HepG2 (cell line): Measurements from ENCODE around the gene RPL41. TPM values are rescaled to one million over a fixed set of nuclear protein-coding genes. Genes with fewer than 3 reads are reported as not detected.

Experiments used
- ARHGAP35 ChIP-seq: sonication (generic); formaldehyde crosslinking; IDR thresholded peaks from 2 replicates; pipeline ENCODE4 v1.9.0; 2022; ENCODE audit warnings: mild to moderate bottlenecking, inconsistent platforms, moderate library complexity, missing genetic modification reagents, borderline replicate concordance
- ARNT2 ChIP-seq: sonication (generic); formaldehyde crosslinking; IDR thresholded peaks from 2 replicates; pipeline ENCODE4 v1.8.0; 2022; ENCODE audit warnings: mild to moderate bottlenecking, low read depth, missing genetic modification reagents, moderate library complexity
- ARNTL ChIP-seq: sonication (generic); formaldehyde crosslinking; IDR thresholded peaks from 2 replicates; pipeline ENCODE4 v1.4.0; 2020; ENCODE audit warnings: mild to moderate bottlenecking, missing genetic modification reagents
- ATM ChIP-seq: fragments of 450-650 bp; IDR thresholded peaks from 2 replicates; pipeline ENCODE4 v1.7.1; 2017; ENCODE audit warnings: mild to moderate bottlenecking, borderline replicate concordance
- CSRNP2 ChIP-seq: sonication (generic); formaldehyde crosslinking; conservative IDR thresholded peaks from 2 replicates; pipeline ENCODE4 v1.8.0; 2022; ENCODE audit warnings: low read depth, missing genetic modification reagents
- DNMT3B ChIP-seq: conservative IDR thresholded peaks from 2 replicates; pipeline ENCODE4 v1.6.1; 2016; ENCODE audit warnings: missing biosample characterization, control low read depth
- DPF2 ChIP-seq: sonication (generic); formaldehyde crosslinking; IDR thresholded peaks from 2 replicates; pipeline ENCODE4 v1.4.0; 2020; ENCODE audit warnings: mild to moderate bottlenecking, low read depth, missing genetic modification reagents, borderline replicate concordance
- FOXK2 ChIP-seq: fragments of 450-650 bp; IDR thresholded peaks from 2 replicates; pipeline ENCODE4 v1.6.1; 2016
- GTF3A ChIP-seq: sonication (generic); formaldehyde crosslinking; conservative IDR thresholded peaks from 2 replicates; pipeline ENCODE4 v1.4.0; 2020; ENCODE audit warnings: mild to moderate bottlenecking, missing genetic modification reagents
- HCFC1 ChIP-seq: fragments of 150-350 bp; IDR thresholded peaks from 2 replicates; pipeline ENCODE4 v1.6.1; 2014; ENCODE audit warnings: low read depth, low read length
- HMG20A ChIP-seq: IDR thresholded peaks from 2 replicates; pipeline ENCODE4 v1.6.1; 2016; ENCODE audit warnings: borderline replicate concordance
- MBD4 ChIP-seq: IDR thresholded peaks from 2 replicates; pipeline ENCODE4 v1.6.1; 2012; ENCODE audit warnings: low read length, inconsistent platforms, borderline replicate concordance
- MEF2D ChIP-seq: sonication (generic); formaldehyde crosslinking; IDR thresholded peaks from 2 replicates; pipeline ENCODE4 v1.5.1; 2020; ENCODE audit warnings: mild to moderate bottlenecking, missing genetic modification reagents
- NFE2 ChIP-seq: sonication (generic); formaldehyde crosslinking; IDR thresholded peaks from 2 replicates; pipeline ENCODE4 v1.4.0; 2020; ENCODE audit warnings: missing genetic modification reagents
- NR1H2 ChIP-seq: sonication (generic); formaldehyde crosslinking; IDR thresholded peaks from 2 replicates; pipeline ENCODE4 v1.8.1; 2022; ENCODE audit warnings: low read depth, missing genetic modification reagents, borderline replicate concordance
- POGZ ChIP-seq: sonication (generic); formaldehyde crosslinking; IDR thresholded peaks from 2 replicates; pipeline ENCODE4 v1.4.0; 2020; ENCODE audit warnings: mild to moderate bottlenecking, missing genetic modification reagents
- PPARG ChIP-seq: conservative IDR thresholded peaks from 2 replicates; pipeline ENCODE4 v1.6.1; 2016; ENCODE audit warnings: missing biosample characterization, missing genetic modification reagents
- SMAD3 ChIP-seq: sonication (generic); formaldehyde crosslinking; IDR thresholded peaks from 2 replicates; pipeline ENCODE4 v1.4.0; 2020; ENCODE audit warnings: missing genetic modification reagents
- SP140L ChIP-seq: sonication (generic); formaldehyde crosslinking; IDR thresholded peaks from 2 replicates; pipeline ENCODE4 v1.4.0; 2020; ENCODE audit warnings: missing genetic modification reagents, borderline replicate concordance
- SP4 ChIP-seq: sonication (generic); formaldehyde crosslinking; IDR thresholded peaks from 2 replicates; pipeline ENCODE4 v1.8.1; 2023; ENCODE audit warnings: mild to moderate bottlenecking, missing genetic modification reagents
- SRSF1 ChIP-seq: fragments of 200-400 bp; formaldehyde crosslinking; optimal IDR thresholded peaks from 2 replicates; pipeline ENCODE3; 2017; ENCODE audit warnings: mild to moderate bottlenecking, low read depth, low read length, moderate library complexity
- TARDBP ChIP-seq: sonication (generic); formaldehyde crosslinking; IDR thresholded peaks from 2 replicates; pipeline ENCODE4 v1.8.0; 2022; ENCODE audit warnings: mild to moderate bottlenecking, missing genetic modification reagents
- ZBTB39 ChIP-seq: sonication (generic); formaldehyde crosslinking; IDR thresholded peaks from 2 replicates; pipeline ENCODE4 v1.5.0; 2020; ENCODE audit warnings: missing genetic modification reagents
- ZNF33B ChIP-seq: sonication (generic); formaldehyde crosslinking; IDR thresholded peaks from 2 replicates; pipeline ENCODE4 v1.5.1; 2020; ENCODE audit warnings: mild to moderate bottlenecking, missing genetic modification reagents
- ZNF451 ChIP-seq: sonication (generic); formaldehyde crosslinking; IDR thresholded peaks from 2 replicates; pipeline ENCODE4 v1.5.0; 2020; ENCODE audit warnings: mild to moderate bottlenecking, missing genetic modification reagents
- ZNF616 ChIP-seq: sonication (generic); formaldehyde crosslinking; IDR thresholded peaks from 2 replicates; pipeline ENCODE4 v1.5.0; 2020; ENCODE audit warnings: low read depth, mild to moderate bottlenecking, missing genetic modification reagents
- ZNF709 ChIP-seq: sonication (generic); formaldehyde crosslinking; IDR thresholded peaks from 2 replicates; pipeline ENCODE4 v1.5.0; 2020; ENCODE audit warnings: mild to moderate bottlenecking, missing genetic modification reagents
- polyA plus RNA-seq, 8 experiments: library from polyadenylated mRNA; depleted of rRNA in 3 of 8; stranded (reverse) in 7 of 8; unstranded in 1 of 8; fragments of >200 nt; fragmentation: Illumina TruSeq in 4 of 8; extraction: Trizol in 4 of 8; gene quantifications; 2 replicates each; pipeline versions ENCODE4 v1.2.1 to v1.2.3, GENCODE V29; 2011 to 2016; ENCODE audit warnings: low read depth in 4 of 8, missing spikeins in 1 of 8, mixed read lengths in 1 of 8; ENCODE audit not compliant: insufficient read depth in 1 of 8
- total RNA-seq, 5 experiments: library from RNA; depleted of rRNA; stranded (reverse); fragments of >200 nt; fragmentation: Illumina TruSeq; extraction: Trizol; gene quantifications; 2 replicates each; pipeline ENCODE4 v1.2.3, GENCODE V29; 2016; ENCODE audit warnings: low read depth in 1 of 5

RPL41 gene
- total and polyA plus RNA-seq, 2 of the 13 experiments (the other 11 are each of a cell fraction or from before 2014, with no cell fraction given) = 4,012 to 7,670 TPM

GRCh38 chr12:56081393-56082347 lies 34.8 kb upstream of the RPL41 start (continued):
- no peak for TF ChIP-seq SRSF1
- TF ChIP-seq NFE2 (CRISPR knock-in tag) = no peak
- peak; percentile 67; the same call in 1 of the 2 replicates for TF ChIP-seq POGZ (CRISPR knock-in tag)
- peak; percentile 92; the same call in 1 of the 2 replicates for TF ChIP-seq MBD4
- peak; percentile 99 for TF ChIP-seq TARDBP (CRISPR knock-in tag)
- TF ChIP-seq PPARG (CRISPR knock-in tag) = peak; percentile 95
- TF ChIP-seq HMG20A (CRISPR knock-in tag) = peak; percentile 93
- 0 out of 2 replicates have a peak, but pooled peaks have one; percentile 52 for TF ChIP-seq DNMT3B
- peak; percentile 97 for TF ChIP-seq SMAD3 (CRISPR knock-in tag)
- peak; percentile 97 for TF ChIP-seq MEF2D (CRISPR knock-in tag)
- 0 out of 2 replicates have a peak, but pooled peaks have one; percentile 43 for TF ChIP-seq NR1H2 (CRISPR knock-in tag)
- TF ChIP-seq SP140L = peak; percentile 25; the same call in 1 of the 2 replicates
- TF ChIP-seq ZNF709 (CRISPR knock-in tag) = peak; percentile 64; the same call in 1 of the 2 replicates
- TF ChIP-seq ZNF33B (CRISPR knock-in tag) = peak; percentile 68; the same call in 1 of the 2 replicates
- TF ChIP-seq ARHGAP35 = peak; percentile 85; the same call in 1 of the 2 replicates
- peak; percentile 64 for TF ChIP-seq SP4
- peak; percentile 97 for TF ChIP-seq DPF2 (CRISPR knock-in tag)
- no peak for TF ChIP-seq ATM
- TF ChIP-seq CSRNP2 (CRISPR knock-in tag) = no peak
- peak; percentile 35; the same call in 1 of the 2 replicates for TF ChIP-seq ZNF451 (CRISPR knock-in tag)
- TF ChIP-seq ZBTB39 (CRISPR knock-in tag) = peak; percentile 88; the same call in 1 of the 2 replicates
- 0 out of 2 replicates have a peak, but pooled peaks have one; percentile 18 for TF ChIP-seq HCFC1
- peak; percentile 72; the same call in 1 of the 2 replicates for TF ChIP-seq FOXK2
- peak; percentile 86 for TF ChIP-seq ZNF616 (CRISPR knock-in tag)
- TF ChIP-seq ARNT2 = peak; percentile 80
- TF ChIP-seq GTF3A (CRISPR knock-in tag) = peak; percentile 94
- peak; percentile 98 for TF ChIP-seq ARNTL (CRISPR knock-in tag)
